ENCODE data around the gene DENND1A. TPM values are rescaled to one million over a fixed set of nuclear protein-coding genes. Genes with fewer than 3 reads are reported as not detected.

The DENND1A gene
- total RNA-seq, 1 donor from 2014 or later = 14.9 TPM

GRCh38 chr9:123419091-123419490 is 510.8 kb downstream of the DENND1A start:
- intact Hi-C loops (cut with micrococcal nuclease) = no loop called here

GRCh38 chr9:123418506-123418905 is 511.4 kb downstream of the DENND1A start:
- intact Hi-C loops (cut with micrococcal nuclease) = no loop called here

- intact Hi-C loops (cut with micrococcal nuclease) = no loop called here
These were observed 511.9 kb downstream of the DENND1A start for GRCh38 chr9:123418052-123418430.

- intact Hi-C loops (cut with micrococcal nuclease) = no loop called here
These were observed 512.5 kb downstream of the DENND1A start for GRCh38 chr9:123417289-123418051.

- intact Hi-C loops (cut with micrococcal nuclease) = no loop called here
These were observed 513.8 kb downstream of the DENND1A start for GRCh38 chr9:123416176-123416575.

GRCh38 chr9:123414936-123415930 is 514.7 kb downstream of the DENND1A start:
- intact Hi-C loops (cut with micrococcal nuclease) = no loop called here

GRCh38 chr9:123414204-123414603 is 515.7 kb downstream of the DENND1A start:
- intact Hi-C loops (cut with micrococcal nuclease) = no loop called here

- intact Hi-C loops (cut with micrococcal nuclease) = no loop called here
These were observed 517.6 kb downstream of the DENND1A start for GRCh38 chr9:123412171-123412820.

- intact Hi-C loops (cut with micrococcal nuclease) = no loop called here
These were observed 518.3 kb downstream of the DENND1A start for GRCh38 chr9:123411636-123412035.

GRCh38 chr9:123411191-123411590 is 518.7 kb downstream of the DENND1A start:
- intact Hi-C loops (cut with micrococcal nuclease) = no loop called here

- intact Hi-C loops (cut with micrococcal nuclease) = no loop called here
These were observed 519.5 kb downstream of the DENND1A start for GRCh38 chr9:123410281-123410910.

GRCh38 chr9:123408313-123409262 is 521.3 kb downstream of the DENND1A start:
- intact Hi-C loops (cut with micrococcal nuclease) = no loop called here

GRCh38 chr9:123407217-123407851 is 522.6 kb downstream of the DENND1A start:
- intact Hi-C loops (cut with micrococcal nuclease) = no loop called here

- intact Hi-C loops (cut with micrococcal nuclease) = no loop called here
These were observed 523.2 kb downstream of the DENND1A start for GRCh38 chr9:123406691-123407216.

- intact Hi-C loops (cut with micrococcal nuclease) = no loop called here
These were observed 523.9 kb downstream of the DENND1A start for GRCh38 chr9:123406016-123406415.

GRCh38 chr9:123402981-123403509 is 526.9 kb downstream of the DENND1A start:
- intact Hi-C loops (cut with micrococcal nuclease) = no loop called here

- intact Hi-C loops (cut with micrococcal nuclease) = no loop called here
These were observed 527.9 kb downstream of the DENND1A start for GRCh38 chr9:123401879-123402513.

GRCh38 chr9:123400926-123401503 is 528.9 kb downstream of the DENND1A start:
- intact Hi-C loops (cut with micrococcal nuclease) = no loop called here
